Epithelial cell of proximal tubule (primary cell): ENCODE data around the gene SGPL1. TPM values are rescaled to one million over a fixed set of nuclear protein-coding genes. Genes with fewer than 3 reads are reported as not detected.

ENCODE experiments used
- DNase-seq: peaks from one replicate; pipeline ENCODE4 v3.0.0-alpha.2; 2011; ENCODE audit warnings: low read depth
- H3K4me3 ChIP-seq: 2 replicates; pipeline ENCODE4 v1.5.1; 2011; ENCODE audit warnings: low read depth, mild to moderate bottlenecking, low read length
- CTCF ChIP-seq: conservative IDR thresholded peaks from 2 replicates; pipeline ENCODE4 v1.5.1; 2012; ENCODE audit warnings: low read depth, mild to moderate bottlenecking, low read length
- total RNA-seq: library from RNA; depleted of rRNA; stranded (reverse); fragments of >200 nt; gene quantifications from 2 replicates; pipeline ENCODE4 v1.2.3, GENCODE V29; 2015

SGPL1 gene
- total RNA-seq, 1 donor from 2014 or later = 35.7 TPM

DNA sequence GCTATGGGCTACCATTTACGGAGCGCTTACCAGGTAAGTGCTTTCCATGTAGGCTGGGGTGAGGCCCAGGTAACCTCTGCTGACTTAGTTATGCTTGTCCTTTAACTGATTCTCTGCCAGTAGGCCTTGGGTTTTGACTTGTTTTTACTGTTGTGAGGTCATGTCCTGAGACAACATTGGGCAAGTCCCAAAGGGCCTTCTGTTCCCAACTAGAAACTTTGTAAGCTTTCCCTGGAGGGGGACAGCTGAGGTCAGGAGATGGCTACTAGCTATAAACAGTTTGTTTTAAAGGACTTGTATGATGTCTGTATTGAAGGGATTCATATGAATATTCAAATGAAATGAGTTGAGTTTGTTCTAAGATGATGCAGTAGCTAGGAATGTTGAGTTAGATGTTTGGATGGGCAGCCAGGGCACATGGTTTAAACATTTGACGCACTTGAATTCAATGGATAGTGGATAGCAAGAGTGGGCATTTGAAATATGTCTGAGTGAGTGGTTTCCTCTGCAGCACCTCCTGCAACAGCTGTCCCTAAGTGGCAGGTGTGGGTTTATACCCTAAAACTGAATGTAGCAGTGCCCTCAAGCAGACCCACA lies 10.0 kb upstream of the SGPL1 start:
- H3K4me3 ChIP-seq = no peak overlapping the region
- no peak for DNase-seq
- TF ChIP-seq CTCF = no peak

GRCh38 chr10:70806841-70807240 lies 8.9 kb upstream of the SGPL1 start:
- DNase-seq = no peak
- TF ChIP-seq CTCF = no peak

DNA sequence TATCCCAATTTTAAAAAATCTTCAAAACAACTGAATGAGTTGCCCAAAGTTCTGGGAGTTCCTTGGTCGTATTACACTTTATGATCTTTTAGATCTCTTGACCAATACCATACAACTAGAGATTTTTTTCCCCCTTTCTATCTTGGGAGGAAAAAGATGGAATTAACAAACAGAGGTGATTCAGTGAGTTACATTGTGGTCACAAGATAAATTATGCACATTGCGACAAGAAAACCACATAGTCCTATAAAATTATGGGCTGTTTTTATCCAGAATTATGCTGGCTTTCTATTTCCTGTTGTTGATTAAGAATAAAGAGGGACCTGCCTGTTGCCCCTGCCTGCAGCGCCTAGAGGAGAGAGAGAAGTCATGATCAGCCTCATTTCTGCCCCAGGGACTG lies 8.2 kb upstream of the SGPL1 start:
- H3K4me3 ChIP-seq = no peak overlapping the region
- no peak for TF ChIP-seq CTCF
- DNase-seq = no peak

More at GRCh38 chr10:70806841-70807240, 8.9 kb upstream of the SGPL1 start:
- no peak overlapping the region for H3K4me3 ChIP-seq

DNA sequence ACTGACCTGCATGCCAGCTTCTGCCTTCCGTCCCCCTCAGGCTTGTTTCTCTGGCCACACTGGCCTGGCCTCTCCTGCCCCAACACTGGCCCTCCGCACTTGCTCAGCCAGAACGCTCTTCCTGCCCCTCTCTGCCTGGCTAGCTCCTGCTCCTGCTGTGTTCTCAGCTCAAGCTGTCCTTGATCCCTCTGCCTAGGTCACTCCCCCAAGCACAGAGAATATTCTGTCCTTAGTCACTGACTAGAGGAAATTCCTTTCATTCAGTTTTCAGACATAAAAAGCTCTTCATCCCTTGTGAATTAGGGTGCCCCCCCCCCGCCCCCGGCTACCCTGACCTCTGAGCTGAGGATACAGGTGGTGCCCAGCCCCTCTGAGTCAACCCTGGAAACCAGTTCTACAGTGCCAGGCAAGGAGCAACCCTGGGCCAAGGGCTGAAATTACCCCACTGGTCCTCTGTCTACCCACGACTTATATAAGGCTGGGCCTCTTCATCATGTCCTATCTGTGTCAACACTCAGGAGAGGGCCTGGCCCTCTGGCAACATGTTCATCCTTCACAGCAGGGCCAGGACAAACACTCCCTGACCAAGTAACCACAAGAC lies 6.6 kb upstream of the SGPL1 start:
- DNase-seq = no peak
- H3K4me3 ChIP-seq = no peak overlapping the region
- TF ChIP-seq CTCF = no peak

DNA sequence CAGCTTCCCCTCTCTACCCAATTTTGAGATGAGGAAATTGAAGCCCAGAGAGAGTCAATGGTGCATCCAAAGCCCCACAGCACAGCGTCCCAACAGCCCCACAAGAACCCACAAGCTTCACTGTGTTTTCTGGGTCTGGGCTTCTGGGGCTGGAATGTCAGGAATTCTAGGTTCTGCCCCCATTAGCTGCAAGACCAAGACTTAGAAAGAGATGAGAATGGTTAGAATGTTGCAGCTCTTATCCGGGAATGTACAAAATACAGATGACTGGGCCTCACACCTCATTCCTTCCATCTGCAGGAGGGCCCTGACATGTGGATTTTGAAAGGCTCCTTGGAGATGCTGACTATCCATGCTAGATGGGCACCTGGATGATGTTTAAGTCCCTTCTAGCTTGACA lies 6.0 kb upstream of the SGPL1 start:
- no peak for TF ChIP-seq CTCF
- H3K4me3 ChIP-seq = no peak overlapping the region
- no peak for DNase-seq

DNA sequence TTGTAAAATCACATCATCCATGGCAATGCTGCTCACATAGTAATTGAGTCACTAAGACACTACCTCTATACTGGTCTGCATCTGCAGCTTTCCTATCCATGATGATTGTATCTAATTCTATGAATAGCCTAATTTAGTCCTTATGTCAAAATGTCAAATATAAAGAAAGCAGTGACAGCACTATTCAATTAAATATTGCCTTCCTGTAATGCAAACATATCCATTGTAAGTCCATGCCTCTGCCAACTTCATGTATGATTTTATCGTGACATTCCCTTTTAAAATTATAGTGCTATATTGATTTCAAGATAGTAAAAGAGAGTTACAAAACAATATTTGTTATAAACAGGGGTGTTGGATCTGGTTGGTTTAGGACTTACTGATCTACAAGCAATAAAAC lies 4.8 kb upstream of the SGPL1 start:
- no peak for TF ChIP-seq CTCF
- no peak overlapping the region for H3K4me3 ChIP-seq
- DNase-seq = no peak

- TF ChIP-seq CTCF = no peak
- H3K4me3 ChIP-seq = no peak overlapping the region
Measured at GRCh38 chr10:70811881-70812280, 3.9 kb upstream of the SGPL1 start.

More at GRCh38 chr10:70811881-70812280, 3.9 kb upstream of the SGPL1 start:
- DNase-seq = no peak
